Activated naive CD4-positive, alpha-beta T cell treated with anti-CD3 and anti-CD28 coated beads, Interleukin-2, amount 50 U/mL, for 72 hours (primary cell): ENCODE results near the gene HYI. TPM values are rescaled to one million over a fixed set of nuclear protein-coding genes. Genes with fewer than 3 reads are reported as not detected.
A peak's percentile ranks its signal among the peaks of the same experiment; 100 is the strongest.
"Not testable (repeated sequence)": the region's sequence is repeated elsewhere in the genome, so short reads cannot be mapped to it uniquely, and the experiment has no call there.

Experiments used
- ATAC-seq, 2 donors: fragments of 150-1000 bp; cut with Tn5 transposase; 2 replicates each; pipeline ENCODE4 v1.10.0; 2021; ENCODE audit warnings: mild to moderate bottlenecking in 2 of 2, moderate library complexity in 2 of 2
- DNase-seq, 2 donors: peaks; one replicate each; pipeline ENCODE4 v3.0.0; 2021 to 2022; ENCODE audit warnings: low spot score in 2 of 2
- H3K27ac Mint-ChIP-seq, 2 donors: one replicate each; pipeline ENCODE4 v1.8.0; 2022; ENCODE audit warnings: mild to moderate bottlenecking in 2 of 2, mixed read lengths in 2 of 2
- H3K36me3 Mint-ChIP-seq, 2 donors: one replicate each; pipeline ENCODE4 v1.8.0; 2022; ENCODE audit warnings: mixed read lengths in 2 of 2
- H3K9me3 Mint-ChIP-seq, 2 donors: one replicate each; pipeline ENCODE4 v1.8.0; 2022; ENCODE audit warnings: mixed read lengths in 2 of 2
- total RNA-seq, 2 donors: library from RNA; stranded (reverse); gene quantifications; one replicate each; pipeline ENCODE4 v1.2.3, GENCODE V29; 2022

Gene HYI
- total RNA-seq, 2 donors from 2014 or later, result 9.2 to 26.3 TPM

DNA sequence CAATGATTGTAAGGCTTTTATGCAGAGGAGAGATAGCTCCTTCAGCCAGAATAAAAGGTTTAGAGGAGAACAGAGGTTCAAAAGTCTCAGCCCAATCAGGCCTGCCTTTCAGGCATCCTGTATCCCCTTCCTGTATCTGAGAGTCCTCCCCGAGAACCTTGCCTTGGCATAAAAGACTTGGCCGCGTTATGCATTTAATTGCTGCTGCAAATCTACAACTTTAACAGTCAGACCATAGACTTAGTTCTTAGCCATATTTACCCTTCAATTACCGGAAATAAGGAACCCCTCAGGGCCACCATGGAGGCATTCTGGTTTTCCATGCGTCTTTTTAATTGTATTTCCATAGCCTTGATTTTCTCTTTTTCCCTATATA is 18.3 kb upstream of the HYI start:
- no peak for DNase-seq
- H3K9me3 Mint-ChIP-seq, result no peaks in the 10 kb centered on the region
- H3K36me3 Mint-ChIP-seq, result no peaks in the 10 kb centered on the region
- ATAC-seq, result no peak
- no peak overlapping the region for H3K27ac Mint-ChIP-seq

DNA sequence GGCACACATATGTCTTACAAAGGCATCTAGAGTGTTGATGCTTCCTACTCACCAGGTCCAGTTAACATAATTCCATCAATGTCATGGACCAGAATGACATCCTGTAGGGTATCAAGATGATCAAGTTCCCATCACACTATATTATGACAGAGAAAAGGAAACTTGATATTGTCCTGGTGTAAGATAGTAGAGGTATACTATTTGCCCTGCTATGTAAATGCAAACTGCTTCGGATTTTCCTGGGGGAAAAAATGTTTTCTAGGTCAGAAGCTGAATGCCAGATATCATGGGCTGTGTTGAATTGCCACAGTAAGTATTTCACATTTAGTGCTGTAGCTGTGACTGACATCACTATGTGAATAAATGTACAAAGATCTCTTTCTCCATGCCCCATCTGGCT is 16.2 kb upstream of the HYI start:
- Mint-ChIP-seq H3K27ac (no peak overlapping the region), H3K36me3 (no peaks in the 10 kb centered on the region), H3K9me3 (no peaks in the 10 kb centered on the region)
- ATAC-seq (no peak), DNase-seq (no peak)

DNA sequence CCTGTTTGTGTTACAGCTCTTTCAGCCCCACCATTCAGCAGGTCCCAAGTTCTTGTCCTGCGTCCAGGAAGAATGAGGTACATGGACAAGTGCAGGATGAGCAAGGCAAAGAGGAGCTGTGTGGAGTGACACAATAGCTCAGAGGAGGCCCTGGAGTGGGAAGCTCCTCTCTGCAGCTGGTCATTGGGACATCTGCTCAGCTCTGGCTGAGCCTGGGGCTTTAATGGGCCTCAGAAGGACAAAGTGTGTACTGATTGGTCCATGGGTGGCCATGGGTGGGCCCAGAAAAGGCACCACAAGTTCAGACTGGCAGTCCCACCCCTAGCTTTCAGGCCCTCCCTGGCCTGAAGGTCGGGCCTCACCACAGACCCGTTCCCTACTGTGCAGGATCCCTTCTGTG is 14.7 kb upstream of the HYI start:
- no peak overlapping the region for H3K27ac Mint-ChIP-seq
- no peaks in the 10 kb centered on the region for H3K9me3 Mint-ChIP-seq
- H3K36me3 Mint-ChIP-seq, result no peaks in the 10 kb centered on the region
- DNase-seq, result no peak
- no peak for ATAC-seq

DNA sequence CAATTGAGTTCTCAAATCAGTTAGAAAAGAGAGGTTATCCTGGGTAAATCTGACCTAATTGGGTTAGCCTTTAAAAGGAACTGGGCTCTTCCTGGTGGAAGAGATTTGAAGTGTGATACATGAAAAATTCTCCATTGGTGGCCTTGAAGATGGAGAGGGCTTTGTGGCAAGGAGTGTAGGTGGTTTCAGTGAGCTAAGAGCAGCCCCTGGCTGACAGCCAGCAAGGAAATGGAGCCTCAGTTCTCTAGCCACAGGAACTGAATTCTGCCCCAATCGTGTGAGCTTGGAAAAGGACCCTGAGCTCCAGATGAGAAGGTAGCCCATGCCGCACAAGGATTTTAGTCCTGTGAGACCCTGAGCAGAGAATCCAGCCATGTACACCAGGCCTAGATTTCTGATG is 12.7 kb upstream of the HYI start:
- Mint-ChIP-seq H3K36me3 (no peaks in the 10 kb centered on the region), H3K27ac (no peak overlapping the region), H3K9me3 (no peaks in the 10 kb centered on the region)
- DNase-seq (no peak), ATAC-seq (no peak)

DNA sequence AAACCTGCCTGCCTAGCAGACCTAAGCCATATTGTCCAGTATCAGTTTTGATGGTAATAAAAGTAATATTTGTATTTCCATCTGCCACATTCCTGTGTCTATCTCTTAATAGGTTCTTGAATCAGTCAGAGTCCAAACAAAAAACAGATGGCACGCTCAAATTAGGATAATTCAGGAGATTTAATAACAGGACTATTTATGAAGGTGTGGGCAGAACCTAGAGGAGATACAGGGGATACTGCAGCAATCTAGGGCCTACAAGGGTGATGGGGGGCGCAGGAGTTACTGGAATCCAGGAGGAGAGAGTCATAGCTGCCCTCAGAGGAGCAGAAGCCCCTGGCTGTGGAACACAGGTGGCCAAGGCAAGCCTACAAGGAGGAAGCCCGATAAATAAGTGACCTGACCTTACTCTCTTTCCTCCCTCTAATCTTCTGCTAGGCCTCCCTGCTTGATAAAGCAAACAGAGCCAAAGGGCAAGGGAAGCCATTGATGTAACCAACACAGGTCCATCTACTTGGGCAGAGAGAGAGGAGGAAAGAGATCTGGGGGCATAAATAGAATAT is 11.9 kb upstream of the HYI start:
- Mint-ChIP-seq H3K36me3 (no peaks in the 10 kb centered on the region), H3K9me3 (no peaks in the 10 kb centered on the region), H3K27ac (peak overlapping the region in 1 of 2 donors; percentile 21)
- DNase-seq (no peak), ATAC-seq (no peak)

DNA sequence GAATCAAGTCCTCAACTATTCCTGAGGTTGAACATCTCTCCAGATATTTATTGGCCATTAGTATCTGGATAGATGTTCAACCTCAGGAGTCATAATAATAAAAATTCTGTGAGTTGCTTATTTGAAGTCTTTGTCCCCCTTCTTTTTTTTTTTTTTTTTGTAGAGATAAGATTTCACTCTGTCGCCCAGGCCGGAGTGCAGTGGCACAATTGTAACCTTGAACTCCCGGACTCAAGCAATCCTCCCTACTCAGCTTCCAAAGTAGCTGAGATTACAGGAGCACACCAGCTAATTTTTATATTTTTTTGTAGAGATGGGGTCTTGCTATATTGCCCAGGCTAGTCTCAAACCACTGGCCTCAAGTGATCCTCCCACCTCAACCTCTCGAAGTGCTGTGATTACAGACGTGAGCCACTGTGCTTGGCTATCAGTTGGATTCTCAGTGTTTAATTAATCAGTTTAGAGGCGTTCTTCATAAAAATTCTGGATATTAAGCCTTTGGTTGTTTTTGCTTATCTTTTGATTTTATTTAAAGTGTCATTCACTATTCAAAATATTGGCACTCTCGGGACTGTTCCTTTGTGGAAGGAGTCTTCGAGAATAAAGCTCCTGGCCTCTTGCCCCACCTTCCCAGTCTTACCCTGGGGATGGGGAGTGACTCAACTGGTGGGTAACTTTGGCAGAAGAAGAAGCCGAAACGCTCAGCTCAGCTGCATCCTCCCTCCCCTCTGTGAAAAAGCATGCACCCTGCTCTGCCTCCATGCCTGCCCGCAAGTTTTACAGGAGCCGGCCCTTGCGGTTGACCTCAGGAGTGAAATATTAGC is 11.2 kb upstream of the HYI start:
- Mint-ChIP-seq H3K27ac (peak overlapping the region in 1 of 2 donors; percentile 21), H3K9me3 (no peaks in the 10 kb centered on the region), H3K36me3 (no peaks in the 10 kb centered on the region)
- ATAC-seq, result no peak
- DNase-seq, result no peak

DNA sequence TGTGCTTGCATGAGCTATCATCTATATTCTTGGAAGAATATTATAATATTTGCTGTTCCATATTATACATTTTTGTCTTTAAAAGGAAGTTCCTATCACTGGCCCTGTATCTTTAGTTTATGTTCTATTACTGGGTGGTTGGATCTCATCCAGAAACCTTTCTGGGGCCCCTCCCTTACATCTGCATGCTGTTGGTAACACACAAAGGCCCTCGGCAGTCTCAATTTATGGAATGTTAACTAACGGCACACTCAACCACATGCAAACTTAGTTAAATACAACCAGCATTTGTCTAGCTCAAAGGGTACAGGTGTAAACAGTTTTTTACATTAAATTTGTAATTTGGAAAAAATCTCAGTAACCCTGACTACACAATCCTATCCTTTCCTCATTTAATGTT is 9.7 kb upstream of the HYI start:
- DNase-seq, result no peak
- no peak overlapping the region for H3K27ac Mint-ChIP-seq
- H3K9me3 Mint-ChIP-seq, result no peaks in the 10 kb centered on the region
- H3K36me3 Mint-ChIP-seq, result no peaks in the 10 kb centered on the region
- ATAC-seq, result no peak

DNA sequence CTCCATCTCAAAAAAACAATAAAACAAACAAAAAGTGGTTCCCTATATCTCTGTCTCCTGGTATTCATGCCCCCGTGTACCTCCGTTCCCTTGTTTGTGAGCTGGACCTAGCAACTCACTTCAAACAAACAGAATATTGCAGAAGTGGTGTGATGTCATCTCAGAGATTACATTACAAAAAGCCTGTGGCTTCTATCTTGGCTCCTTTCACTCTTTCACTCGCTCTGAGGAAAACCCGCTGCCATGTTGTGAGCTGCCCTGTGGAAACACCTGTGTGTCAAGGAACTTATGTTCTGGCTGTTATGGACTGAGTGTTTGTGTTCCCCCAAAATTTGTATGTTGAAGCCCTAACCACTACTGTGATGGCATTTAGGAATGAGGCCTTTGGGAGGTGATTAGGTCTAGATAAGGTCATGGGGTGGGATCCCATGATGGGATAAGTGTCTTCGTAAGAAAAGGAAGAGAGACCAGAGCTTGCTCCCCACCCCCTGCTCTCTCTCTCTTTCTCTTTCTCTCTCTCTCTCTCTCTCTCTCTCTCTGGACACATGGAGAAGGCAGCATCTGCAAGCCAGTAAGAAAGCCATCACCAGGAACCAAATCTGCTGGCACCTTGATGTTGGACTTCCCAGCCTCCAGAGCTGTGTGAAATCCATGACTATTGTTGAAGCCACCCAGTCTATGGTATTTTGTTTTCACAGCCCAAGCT is 7.4 kb upstream of the HYI start:
- DNase-seq (no peak), ATAC-seq (no peak)
- H3K36me3 Mint-ChIP-seq, result no peaks in the 10 kb centered on the region
- H3K9me3 Mint-ChIP-seq, result no peaks in the 10 kb centered on the region
- no peak overlapping the region for H3K27ac Mint-ChIP-seq

DNA sequence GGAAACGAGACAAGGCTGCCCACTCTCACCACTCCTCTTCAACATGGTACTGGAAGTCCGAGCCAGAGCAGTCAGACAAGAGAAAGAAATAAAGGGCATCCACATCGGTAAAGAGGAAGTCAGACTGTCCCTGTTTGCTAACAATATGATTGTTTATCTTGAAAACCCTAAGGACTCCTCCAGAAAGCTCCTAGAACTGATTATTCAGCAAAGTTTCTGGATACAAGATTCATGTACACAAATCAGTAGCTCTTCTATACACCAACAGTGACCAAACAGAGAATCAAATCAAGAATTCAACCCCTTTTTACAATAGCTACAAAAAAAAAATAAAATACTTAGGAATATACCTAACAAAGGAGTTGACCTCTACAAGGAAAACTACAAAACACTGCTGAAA is 4.6 kb upstream of the HYI start:
- ATAC-seq, H3K9me3 Mint-ChIP-seq, H3K36me3 Mint-ChIP-seq, DNase-seq, H3K27ac Mint-ChIP-seq: not testable (repeated sequence)

DNA sequence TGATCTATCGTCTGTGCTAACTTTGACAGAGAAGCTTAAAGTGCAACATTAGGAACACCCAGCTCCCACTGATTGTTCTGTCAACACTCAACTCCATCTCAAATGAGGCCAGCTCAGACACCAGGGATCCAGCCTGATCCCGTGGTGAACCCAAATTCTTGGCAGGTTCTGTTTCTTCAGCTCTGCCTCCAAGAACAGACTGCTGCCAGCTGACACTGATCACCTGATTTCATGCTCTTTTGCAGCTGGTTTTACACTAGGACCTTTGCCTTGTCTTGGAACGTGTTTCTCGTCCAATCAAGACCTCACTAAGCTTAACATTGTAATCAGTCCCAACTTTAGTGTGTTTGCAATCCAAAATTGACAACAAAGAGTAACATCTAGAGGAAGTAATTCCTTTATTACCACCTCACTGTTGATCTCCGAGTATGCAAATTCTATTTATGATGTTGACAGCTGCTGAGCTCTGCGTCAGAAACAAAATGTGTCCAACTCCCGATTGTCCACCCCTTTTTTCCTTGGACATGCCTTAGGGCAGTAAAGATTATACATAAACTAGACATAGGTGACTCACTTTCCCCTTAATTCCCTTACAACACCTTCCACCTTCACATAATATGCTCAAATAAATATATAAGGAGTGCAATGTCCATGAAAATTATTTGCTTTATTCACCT is 1.6 kb upstream of the HYI start:
- ATAC-seq (no peak), DNase-seq (no peak)
- Mint-ChIP-seq H3K36me3 (peaks cover 13 to 17% of the 10 kb centered on the region in 2 donors), H3K27ac (no peak overlapping the region), H3K9me3 (peaks cover 0 to 3% of the 10 kb centered on the region in 2 donors)

DNA sequence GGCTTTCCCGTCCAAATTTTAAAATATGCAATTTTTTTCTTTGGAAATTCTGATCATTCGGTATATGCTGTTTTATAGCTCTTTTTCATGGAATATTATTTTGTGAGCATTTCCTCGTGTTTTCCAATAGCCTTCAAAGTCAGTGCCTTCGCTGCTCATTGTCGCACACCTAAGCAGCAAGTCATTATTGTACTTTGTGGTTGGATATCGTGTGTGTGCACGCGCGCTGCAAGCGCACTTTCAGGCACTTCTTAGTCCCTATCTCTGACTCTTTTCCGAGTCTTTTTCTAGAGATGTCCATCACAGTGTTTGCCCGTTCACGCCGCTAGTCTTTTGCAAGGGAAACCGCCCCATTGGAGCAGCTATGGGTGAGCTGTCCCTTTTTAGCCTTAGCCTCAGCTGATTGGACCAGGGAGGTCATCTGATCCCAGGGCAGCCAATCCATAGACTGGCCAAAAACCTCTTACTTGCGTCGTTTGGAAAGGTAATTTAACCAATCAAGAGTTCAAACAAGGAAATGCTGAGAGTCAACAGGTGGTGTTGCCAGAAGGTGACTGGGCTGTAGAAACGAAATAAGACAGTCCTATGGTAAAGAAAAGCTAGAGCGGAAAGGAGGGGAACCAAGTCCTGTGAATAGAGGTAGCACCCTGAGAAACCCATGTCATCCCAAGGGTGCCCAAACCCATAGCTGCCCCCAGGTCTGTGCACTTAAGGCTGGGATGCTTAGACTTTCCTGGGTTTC is 710 bp upstream of the HYI start:
- Mint-ChIP-seq H3K27ac (peak overlapping the region; percentile 76 to 91), H3K36me3 (peaks cover 13 to 17% of the 10 kb centered on the region in 2 donors), H3K9me3 (peaks cover 0 to 3% of the 10 kb centered on the region in 2 donors)
- peak; percentile 72 to 83 for DNase-seq
- peak; percentile 88 to 95 for ATAC-seq

DNA sequence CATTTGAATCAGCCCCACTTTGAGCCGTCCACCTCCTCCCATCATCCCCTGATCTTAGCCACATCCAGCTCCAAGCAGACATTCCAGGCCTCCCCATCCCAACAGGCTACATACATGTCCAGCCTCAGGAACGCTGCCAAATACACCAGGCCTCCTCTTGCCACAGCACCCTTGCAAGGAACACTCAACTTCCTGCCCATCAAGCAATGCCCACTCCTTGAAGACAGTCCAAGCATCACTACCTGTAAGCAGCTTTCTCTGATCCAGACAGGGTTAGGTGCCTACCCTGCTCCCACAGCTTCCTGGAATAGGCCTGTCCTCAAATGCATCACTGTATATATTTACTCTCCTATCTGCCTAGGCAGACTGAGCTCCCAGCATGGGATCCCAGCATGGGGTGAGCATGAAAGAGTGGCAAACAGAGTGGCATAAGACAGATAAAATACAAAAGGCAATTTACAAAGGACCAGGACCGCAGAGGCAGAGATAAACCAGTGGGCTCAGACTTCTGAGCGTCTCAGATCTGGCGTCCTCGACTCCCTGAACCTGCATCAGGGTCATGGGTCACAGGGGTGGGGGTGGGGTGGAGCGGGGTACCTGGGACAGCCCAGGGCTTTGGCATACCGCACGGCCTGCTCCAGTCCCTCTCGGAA is 816 bp downstream of the HYI start:
- Mint-ChIP-seq H3K27ac (peak overlapping the region; percentile 48 to 96), H3K9me3 (peaks cover 0 to 3% of the 10 kb centered on the region in 2 donors), H3K36me3 (peaks cover 17 to 19% of the 10 kb centered on the region in 2 donors)
- DNase-seq (peak in 1 of 2 donors; percentile 52), ATAC-seq (peak; percentile 1 to 3)

DNA sequence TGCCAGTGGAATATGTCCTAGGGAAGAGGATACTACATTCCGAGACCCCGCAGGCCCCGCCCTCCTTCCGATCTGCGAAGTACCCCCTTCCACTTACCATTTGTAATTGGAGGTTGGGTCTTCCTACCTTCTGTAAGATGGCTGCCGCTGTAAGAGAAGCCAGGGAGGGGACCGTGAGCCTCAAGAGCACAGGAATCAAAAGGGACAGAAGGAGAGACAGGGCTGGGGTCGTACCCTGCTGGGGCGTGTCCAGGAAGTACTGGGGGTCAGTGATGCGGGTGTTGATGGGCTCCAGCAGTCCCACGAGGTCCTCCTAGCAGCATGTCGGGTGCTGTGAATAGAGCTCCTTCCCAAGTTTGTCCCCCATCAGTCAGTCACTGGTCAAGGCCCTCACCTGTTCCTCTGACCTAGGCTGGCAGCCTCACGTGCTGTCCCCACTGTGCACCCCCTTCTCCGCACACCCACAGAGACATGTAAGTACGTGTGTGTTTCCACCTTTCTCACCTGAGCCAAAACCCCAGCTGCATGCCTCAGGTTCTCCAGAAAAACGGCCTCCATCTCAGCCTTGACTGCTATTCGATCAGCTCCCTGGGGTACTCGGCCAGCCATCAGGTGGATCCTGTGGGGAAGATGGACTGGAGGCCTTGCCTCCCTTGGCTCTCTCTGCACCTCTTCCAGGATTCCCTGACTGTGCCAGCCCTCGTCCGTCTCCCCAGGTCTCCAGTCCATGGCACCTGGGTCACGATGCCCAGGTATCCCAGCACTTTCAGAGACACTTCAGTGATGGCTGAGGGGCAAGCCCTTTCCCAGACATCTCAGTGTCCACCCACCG is 1.8 kb downstream of the HYI start:
- peak overlapping the region; percentile 48 to 77 for H3K27ac Mint-ChIP-seq
- DNase-seq, result peak in 1 of 2 donors; percentile 49
- ATAC-seq, result no peak
- H3K9me3 Mint-ChIP-seq, result peaks cover 0 to 3% of the 10 kb centered on the region in 2 donors
- H3K36me3 Mint-ChIP-seq, result peaks cover 17 to 19% of the 10 kb centered on the region in 2 donors

DNA sequence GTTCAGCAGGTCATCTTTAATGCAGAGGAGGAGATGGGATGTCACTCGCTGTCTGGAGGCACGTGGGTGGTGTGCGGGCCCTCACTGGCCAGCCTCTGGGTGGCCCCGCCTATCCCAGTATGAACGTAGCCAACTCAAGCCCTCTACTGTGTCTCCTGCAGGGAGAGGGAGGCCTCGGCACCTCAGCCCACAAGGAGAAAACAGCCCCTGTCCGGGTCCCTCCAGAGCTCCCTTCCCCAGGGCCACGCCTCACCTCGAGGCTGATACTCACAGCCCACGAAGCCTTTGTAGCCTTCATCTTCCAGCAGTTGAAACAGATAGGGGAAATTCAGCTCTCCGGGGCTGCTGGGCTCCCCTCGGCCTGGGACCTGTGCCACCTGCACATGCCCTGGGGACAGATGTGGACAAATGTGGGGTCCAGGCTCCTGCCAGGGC is 2.6 kb downstream of the HYI start:
- H3K9me3 Mint-ChIP-seq, result peaks cover 0 to 3% of the 10 kb centered on the region in 2 donors
- H3K36me3 Mint-ChIP-seq, result peaks cover 17 to 19% of the 10 kb centered on the region in 2 donors
- ATAC-seq, result no peak
- peak in 1 of 2 donors; percentile 43 for DNase-seq
- peak overlapping the region; percentile 40 to 84 for H3K27ac Mint-ChIP-seq
